Fibroblast of peridontal ligament (primary cell): ENCODE measurements around the gene ERVV-1.
"Not testable (repeated sequence)": the region's sequence is repeated elsewhere in the genome, so short reads cannot be mapped to it uniquely, and the experiment has no call there.

Experiments used
- DNase-seq: peaks from one replicate; pipeline ENCODE4 v3.0.0-alpha.2; 2010; ENCODE audit errors: extremely low read depth

ERVV-1 gene

GRCh38 chr19:53019684-53020083 is 6.0 kb downstream of the ERVV-1 start:
- DNase-seq, result no peak

GRCh38 chr19:53028306-53028705 is 14.6 kb downstream of the ERVV-1 start:
- DNase-seq, result not testable (repeated sequence)

- no peak for DNase-seq
Measured at GRCh38 chr19:53034054-53034453, 20.3 kb downstream of the ERVV-1 start.

- DNase-seq, result no peak
Measured at GRCh38 chr19:53034948-53035675, 21.4 kb downstream of the ERVV-1 start.

GRCh38 chr19:53037101-53038097 is 23.7 kb downstream of the ERVV-1 start:
- peak; percentile 57 for DNase-seq

- no peak for DNase-seq
Measured at GRCh38 chr19:53041366-53041765, 27.6 kb downstream of the ERVV-1 start.

- no peak for DNase-seq
Measured at GRCh38 chr19:53045536-53045935, 31.8 kb downstream of the ERVV-1 start.

- no peak for DNase-seq
Measured at GRCh38 chr19:53047379-53047778, 33.7 kb downstream of the ERVV-1 start.

- DNase-seq, result no peak
Measured at GRCh38 chr19:53055117-53055516, 41.4 kb downstream of the ERVV-1 start.

GRCh38 chr19:53057904-53058580 is 44.3 kb downstream of the ERVV-1 start:
- no peak for DNase-seq
